Kidney epithelial cell (primary cell): ENCODE data around the gene MPHOSPH9. TPM values are rescaled to one million over a fixed set of nuclear protein-coding genes. Genes with fewer than 3 reads are reported as not detected.

ENCODE experiments used
- DNase-seq: peaks from one replicate; pipeline ENCODE4 v3.0.0-alpha.2; 2010; ENCODE audit warnings: low read depth
- H3K27me3 ChIP-seq: 2 replicates; pipeline ENCODE4 v1.6.0; 2011; ENCODE audit warnings: low read length; ENCODE audit not compliant: control insufficient read depth, insufficient read depth
- H3K36me3 ChIP-seq: 2 replicates; pipeline ENCODE4 v1.5.1; 2011; ENCODE audit warnings: low read length; ENCODE audit not compliant: control insufficient read depth, insufficient read depth
- H3K4me3 ChIP-seq: 2 replicates; pipeline ENCODE4 v1.5.1; 2011; ENCODE audit warnings: low read depth, mild to moderate bottlenecking, control low read depth, low read length
- total RNA-seq: library from RNA; depleted of rRNA; stranded (reverse); fragments of >200 nt; gene quantifications from 2 replicates; pipeline ENCODE4 v1.2.3, GENCODE V29; 2015
- TF ChIP-seq, protein P1 (sequence below): IDR thresholded peaks from 2 replicates; pipeline ENCODE4 v1.5.1; 2011; ENCODE audit warnings: mild to moderate bottlenecking, moderate library complexity, low read length, control low read depth, inconsistent platforms; ENCODE audit not compliant: insufficient read depth, poor library complexity, severe bottlenecking

MPHOSPH9 gene
- total RNA-seq, 1 donor from 2014 or later: 42.1 TPM

DNA sequence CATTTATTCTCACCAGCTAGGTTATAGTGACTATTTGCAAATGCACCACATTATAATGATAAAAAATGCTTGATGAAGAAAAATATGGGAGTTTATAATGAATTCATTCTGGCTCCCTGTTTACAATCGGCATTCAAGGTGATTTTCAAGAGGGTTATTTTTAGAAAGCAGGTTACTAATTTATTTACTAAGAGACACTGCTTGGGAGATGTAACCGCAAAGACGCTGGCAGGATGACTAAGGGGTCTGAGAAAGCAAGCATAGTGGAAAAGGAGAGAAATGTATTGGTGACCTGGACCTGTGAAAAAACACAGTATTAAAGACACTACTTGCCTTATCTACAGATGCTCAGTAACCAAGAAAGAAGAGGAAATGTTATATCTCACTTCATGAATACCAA is 68.7 kb downstream of the MPHOSPH9 start:
- no peak for DNase-seq
- Histone ChIP-seq H3K27me3 (no peaks in the 10 kb centered on the region), H3K4me3 (no peak overlapping the region), H3K36me3 (no peaks in the 10 kb centered on the region)
- TF ChIP-seq, protein P1, sequence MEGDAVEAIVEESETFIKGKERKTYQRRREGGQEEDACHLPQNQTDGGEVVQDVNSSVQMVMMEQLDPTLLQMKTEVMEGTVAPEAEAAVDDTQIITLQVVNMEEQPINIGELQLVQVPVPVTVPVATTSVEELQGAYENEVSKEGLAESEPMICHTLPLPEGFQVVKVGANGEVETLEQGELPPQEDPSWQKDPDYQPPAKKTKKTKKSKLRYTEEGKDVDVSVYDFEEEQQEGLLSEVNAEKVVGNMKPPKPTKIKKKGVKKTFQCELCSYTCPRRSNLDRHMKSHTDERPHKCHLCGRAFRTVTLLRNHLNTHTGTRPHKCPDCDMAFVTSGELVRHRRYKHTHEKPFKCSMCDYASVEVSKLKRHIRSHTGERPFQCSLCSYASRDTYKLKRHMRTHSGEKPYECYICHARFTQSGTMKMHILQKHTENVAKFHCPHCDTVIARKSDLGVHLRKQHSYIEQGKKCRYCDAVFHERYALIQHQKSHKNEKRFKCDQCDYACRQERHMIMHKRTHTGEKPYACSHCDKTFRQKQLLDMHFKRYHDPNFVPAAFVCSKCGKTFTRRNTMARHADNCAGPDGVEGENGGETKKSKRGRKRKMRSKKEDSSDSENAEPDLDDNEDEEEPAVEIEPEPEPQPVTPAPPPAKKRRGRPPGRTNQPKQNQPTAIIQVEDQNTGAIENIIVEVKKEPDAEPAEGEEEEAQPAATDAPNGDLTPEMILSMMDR: no peak

DNA sequence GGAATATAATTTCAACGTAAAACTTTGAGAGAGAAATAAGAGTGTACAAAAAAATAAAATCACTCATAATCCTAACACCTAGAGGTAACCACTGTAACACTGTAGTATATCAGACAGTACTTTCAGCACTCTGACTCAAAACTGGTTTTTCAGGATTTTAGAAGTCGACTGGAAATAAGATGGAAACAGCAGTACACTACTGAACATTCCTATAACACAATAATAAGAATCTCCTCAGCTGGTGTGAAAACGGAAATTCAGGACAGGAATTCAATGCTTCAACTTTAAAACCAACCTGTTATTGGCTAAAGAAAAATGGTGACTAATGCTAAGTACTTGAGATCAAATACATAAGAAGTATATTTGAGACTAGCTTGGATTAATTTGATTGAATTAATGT is 69.7 kb downstream of the MPHOSPH9 start:
- no peak for DNase-seq
- H3K4me3 ChIP-seq: no peak overlapping the region
- TF ChIP-seq, protein P1: no peak

DNA sequence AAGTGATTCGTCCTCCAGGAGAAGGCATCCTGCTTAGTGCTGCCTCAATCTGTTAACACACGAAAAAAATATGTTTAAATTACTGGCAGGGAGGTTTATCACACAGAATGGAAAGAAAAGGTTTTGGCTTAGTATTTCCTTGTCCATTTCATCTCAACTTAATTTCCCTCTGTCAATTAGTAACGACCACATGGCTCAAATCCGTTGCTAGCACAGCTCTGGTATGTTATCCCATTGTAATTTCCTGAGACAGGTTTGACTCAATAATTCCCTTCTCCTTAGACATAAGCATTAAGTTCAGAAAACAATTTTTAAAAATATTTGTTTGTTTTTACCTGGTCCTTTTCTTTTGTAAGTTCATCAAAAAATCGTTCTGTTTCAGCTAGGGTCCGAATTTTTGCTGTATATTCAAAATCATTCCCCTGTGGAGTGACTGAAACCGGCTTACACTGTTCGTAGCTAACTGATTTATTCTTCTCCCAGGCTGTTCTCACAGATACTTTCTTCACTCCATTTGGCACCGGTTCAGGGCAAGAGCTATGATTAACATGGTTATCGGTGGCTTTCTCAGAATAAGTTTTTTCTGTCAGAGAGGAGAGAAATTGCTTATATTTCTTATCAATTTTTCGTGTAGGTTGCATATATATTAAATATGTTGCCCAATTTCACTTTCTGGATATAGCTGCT is 72.0 kb downstream of the MPHOSPH9 start:
- no peak for DNase-seq
- H3K27me3 ChIP-seq: no peaks in the 10 kb centered on the region
- TF ChIP-seq, protein P1: no peak
- H3K4me3 ChIP-seq: no peak overlapping the region
- H3K36me3 ChIP-seq: no peaks in the 10 kb centered on the region

More for the DNA sequence above, 69.7 kb downstream of the MPHOSPH9 start:
- no peaks in the 10 kb centered on the region for H3K36me3 ChIP-seq
- no peaks in the 10 kb centered on the region for H3K27me3 ChIP-seq

DNA sequence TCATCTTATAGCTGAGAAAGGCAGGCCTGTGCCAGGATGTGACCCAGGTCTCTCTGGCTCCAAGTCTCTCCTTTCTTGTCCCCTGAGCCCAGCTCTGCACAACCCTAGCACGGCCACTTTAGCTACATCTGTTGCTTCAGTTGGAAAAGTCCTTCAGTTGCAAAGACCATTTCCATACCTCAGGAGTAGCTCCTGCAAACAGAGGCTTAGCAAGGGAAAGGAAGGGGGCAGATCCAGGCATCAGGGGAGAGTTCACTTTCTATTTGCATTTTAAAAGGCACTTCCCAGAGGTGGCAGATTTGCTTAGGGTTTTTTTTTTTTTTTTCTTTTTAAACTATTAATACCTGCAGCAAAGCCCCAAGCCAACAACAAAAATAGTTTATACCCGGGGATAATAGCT is 79.0 kb downstream of the MPHOSPH9 start:
- Histone ChIP-seq H3K36me3 (no peaks in the 10 kb centered on the region), H3K27me3 (no peaks in the 10 kb centered on the region), H3K4me3 (no peak overlapping the region)
- DNase-seq: no peak
- TF ChIP-seq, protein P1: no peak

DNA sequence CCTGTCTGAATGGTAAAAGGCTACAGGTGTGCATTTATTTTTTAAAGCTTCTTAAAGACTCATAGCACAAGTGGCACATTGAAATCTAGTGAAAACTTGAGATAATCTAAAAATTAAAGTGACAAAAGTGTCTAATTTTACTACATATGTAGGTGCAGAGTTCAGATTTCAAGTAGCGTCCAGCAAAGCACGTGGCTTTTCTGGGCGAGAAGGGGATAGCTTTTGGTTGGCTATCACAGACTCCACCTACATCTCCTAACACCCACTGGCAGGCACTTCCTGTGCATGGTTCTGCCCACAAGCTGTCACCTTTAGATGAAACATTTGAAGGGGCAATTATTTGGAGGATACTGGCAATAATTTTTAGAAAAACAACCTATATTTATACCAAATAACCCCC is 80.1 kb downstream of the MPHOSPH9 start:
- TF ChIP-seq, protein P1: no peak

More for the DNA sequence above, 80.1 kb downstream of the MPHOSPH9 start:
- no peak for DNase-seq
- no peaks in the 10 kb centered on the region for H3K36me3 ChIP-seq
- no peaks in the 10 kb centered on the region for H3K27me3 ChIP-seq
- no peak overlapping the region for H3K4me3 ChIP-seq
